ENCODE results near the gene SGSM2.

The SGSM2 gene

DNA sequence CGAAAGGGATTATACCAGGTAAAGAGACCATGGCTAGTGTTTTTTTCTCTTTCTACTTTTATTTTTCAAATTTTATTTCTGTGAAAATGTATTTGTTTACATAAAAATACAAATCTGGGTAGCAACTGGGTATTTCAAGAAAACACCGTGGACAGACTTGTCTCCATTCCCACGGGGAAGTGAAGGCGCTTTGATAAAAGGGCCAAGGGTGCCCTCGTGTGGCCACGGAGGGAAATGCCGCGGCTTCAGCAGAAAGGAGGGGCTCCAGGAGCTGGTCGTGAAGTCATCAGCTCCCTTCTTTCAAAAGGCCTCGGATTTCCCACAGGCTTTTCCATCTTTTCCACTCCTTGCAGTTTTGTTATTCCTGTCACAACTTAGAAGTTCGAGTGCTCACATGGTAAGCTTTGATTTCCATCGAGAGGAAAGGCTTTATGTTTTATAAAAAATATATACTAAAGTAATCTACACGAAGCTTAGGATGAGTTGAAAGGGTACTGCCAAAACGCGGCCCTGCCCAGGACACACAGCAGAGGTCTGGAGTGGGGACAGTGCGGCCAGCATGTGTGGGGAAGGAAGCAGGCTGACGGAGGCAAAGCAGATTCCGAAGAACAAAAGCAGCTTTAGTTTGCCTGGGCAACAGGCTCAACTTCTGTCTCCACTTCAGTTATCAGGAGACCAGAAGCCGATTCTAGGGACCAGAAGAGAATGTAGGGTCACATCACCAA is 78.9 kb downstream of the SGSM2 start:
- DNase-seq = peak in 50 of 51 donors; percentile 27 to 97 (median 82)

DNA sequence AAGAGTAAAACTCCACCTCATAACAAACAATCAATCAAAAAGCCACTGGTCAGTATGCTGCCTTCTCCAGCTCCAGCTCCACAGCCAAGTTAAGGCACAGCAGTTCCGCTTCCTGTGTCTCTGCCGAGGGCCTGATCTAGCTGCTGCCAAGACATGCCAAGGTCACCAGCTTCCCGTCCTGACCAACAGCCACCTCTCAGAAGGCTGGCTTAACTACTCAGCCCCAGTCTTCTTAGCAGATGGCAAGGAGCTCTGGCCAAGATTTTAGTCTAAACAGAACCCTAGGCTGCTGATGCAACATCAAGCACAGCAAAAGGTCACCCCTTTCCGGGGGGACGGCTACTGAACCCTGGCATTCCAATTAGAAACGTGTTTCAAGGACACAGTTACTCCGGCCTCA is 81.3 kb downstream of the SGSM2 start:
- peak in 1 of 51 donors; percentile 13 for DNase-seq

GRCh38 chr17:2419486-2419885 is 82.2 kb downstream of the SGSM2 start:
- no peak for DNase-seq

DNA sequence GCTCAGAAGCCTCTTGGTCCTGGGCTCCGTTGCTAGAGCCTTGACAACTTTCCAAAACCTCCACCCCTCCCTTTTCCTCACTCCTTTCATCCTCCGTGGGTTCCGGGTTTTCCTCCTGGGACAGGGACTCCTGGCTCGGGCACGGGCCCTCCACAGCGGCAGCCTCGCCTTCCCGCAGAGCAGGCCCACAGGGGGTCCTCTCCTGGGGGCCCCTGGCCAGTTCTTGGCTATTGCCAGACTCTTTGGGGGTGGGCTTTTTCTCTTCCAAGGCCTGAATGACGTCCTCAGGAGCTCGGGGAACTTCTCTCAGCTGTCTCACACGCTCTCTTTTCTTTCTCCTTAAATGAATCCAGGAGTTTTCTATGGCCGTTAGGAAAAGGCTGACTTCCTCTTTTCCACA is 82.9 kb downstream of the SGSM2 start:
- DNase-seq = peak in 5 of 51 donors; percentile 14 to 40 (median 25)

DNA sequence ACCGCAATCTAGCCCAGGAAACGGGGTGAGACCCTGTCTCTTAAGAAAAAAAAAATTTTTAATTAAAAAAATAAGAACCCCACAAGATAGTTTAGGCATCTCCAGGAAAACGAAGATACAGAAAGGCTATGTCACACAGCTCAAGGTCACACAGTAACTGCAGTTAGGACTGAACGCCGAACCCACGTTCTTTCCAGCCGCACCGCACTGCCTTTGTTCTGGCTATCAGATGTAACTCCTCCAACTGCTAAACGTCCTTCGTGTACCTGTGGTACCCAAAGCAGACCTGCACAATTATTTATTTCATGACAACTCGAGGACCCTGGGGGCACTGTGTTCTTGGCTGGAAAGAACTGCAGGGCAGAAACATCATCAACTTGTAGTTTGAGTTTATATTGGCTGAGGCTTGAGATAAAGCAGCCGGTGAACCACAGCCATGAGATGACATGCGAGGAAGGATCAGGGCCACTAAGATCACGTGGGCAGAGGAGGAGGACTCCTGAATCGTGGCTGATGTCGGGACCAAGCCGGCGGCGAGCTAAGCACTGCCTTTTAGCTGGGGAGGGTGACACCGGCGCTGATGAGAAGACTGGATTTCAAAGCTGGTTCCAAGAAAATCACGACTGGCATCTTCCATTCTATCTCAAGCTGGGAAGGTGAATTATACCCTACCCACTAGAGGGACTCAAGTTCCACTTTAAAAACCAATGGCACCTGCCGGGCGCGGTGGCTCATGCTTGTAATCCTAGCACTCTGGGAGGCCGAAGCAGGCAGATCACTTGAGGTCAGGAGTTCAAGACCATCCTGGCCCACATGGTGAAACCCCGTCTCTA is 84.2 kb downstream of the SGSM2 start:
- DNase-seq = peak in 2 of 51 donors; percentile 6 to 23

GRCh38 chr17:2423271-2423670 is 86.0 kb downstream of the SGSM2 start:
- no peak for DNase-seq

DNA sequence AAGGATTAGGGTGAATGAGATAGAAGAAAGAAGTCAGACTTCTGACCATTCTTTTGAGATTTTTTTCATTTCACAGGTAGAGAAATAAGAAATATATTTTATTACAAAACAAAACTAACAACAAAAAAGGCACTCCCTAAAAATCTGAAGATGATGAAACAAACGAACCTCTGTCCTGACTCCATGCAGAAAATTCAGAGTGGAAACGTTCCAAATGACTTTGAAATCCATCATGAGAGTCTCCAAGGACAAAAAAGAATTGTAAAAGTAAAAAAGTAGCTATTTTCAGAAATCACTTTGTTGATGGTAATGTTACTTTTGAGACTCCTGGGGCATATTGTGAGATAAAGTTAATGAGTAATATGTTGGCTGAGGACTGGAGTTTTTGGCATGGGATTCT is 89.9 kb downstream of the SGSM2 start:
- DNase-seq = no peak

- no peak for DNase-seq
Measured at GRCh38 chr17:2427910-2428309, 90.6 kb downstream of the SGSM2 start.
